ENCODE results near the gene DBNDD2.

The DBNDD2 gene

DNA sequence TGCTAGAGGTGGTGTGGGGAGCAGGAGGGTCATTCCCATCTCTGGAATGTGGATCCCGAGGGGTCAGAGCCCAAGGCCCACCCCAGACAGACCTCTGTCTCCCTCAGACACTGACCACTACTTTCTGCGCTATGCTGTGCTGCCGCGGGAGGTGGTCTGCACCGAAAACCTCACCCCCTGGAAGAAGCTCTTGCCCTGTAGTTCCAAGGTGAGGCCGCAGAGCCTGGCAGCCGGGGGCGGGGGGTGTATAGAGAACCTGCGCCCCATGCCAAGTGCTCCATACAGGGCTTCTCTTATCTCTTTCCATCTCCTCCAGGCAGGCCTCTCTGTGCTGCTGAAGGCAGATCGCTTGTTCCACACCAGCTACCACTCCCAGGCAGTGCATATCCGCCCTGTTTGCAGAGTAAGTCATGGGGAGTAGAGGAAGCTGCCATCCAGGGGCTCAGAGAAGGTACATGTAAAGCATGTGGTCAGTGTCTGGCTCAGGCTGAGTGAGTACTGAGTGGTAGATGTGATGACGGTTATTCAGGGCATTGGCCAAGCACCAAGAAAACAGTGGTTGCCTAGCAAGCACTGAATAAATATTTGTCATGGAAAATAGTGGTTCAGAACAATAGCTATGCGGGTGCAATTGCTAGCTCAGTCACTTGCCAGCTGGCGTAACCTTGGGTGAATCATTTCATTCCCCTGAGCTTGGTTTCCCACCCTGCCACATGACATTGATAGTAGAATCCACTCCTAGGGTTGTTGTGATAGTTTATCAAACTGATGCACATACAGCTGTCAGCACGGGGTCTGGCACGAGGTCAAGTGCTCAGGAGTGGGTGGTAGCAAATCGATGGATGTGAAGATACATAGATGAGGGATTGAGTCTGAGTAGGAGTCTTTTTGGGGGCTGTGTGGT lies 11.4 kb downstream of the DBNDD2 start:
- Histone ChIP-seq H3K4me1 (ENCODE audit: control insufficient read depth, insufficient read depth, low read length) (peaks cover 9% of the 10 kb centered on the region; the same call in 1 of the 2 replicates), H3K27ac (ENCODE audit: low read depth, low read length) (no peak overlapping the region), H3K4me3 (ENCODE audit: low read depth, low read length) (no peak overlapping the region), H3K9ac (ENCODE audit: low read length) (no peak overlapping the region), H3K9me3 (ENCODE audit: control insufficient read depth, insufficient read depth, low read depth, low read length) (no peaks in the 10 kb centered on the region), H3K36me3 (ENCODE audit: control insufficient read depth, insufficient read depth, low read length) (peaks cover 54% of the 10 kb centered on the region), H3K27me3 (ENCODE audit: control insufficient read depth, insufficient read depth, low read length) (no peaks in the 10 kb centered on the region)

DNA sequence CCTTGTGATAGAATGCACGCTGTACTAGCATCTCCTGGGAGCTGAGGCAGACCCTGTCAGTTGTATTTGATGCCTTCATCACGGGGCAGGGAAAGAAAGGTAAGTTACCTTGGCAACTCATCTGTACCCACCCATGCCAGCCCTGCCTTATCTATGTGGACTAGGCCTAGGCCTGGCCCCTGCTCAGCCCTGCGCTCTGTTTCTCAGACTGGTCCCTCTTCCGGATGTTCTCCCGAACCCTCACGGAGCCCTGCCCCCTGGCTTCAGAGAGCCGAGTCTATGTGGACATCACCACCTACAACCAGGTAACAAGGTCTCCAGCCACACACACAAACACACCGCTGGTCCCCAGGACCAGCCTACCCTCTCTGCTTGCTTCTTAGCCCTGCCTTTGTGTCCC lies 12.0 kb downstream of the DBNDD2 start:
- Histone ChIP-seq H3K9ac (ENCODE audit: low read length) (no peak overlapping the region), H3K27ac (ENCODE audit: low read depth, low read length) (no peak overlapping the region), H3K9me3 (ENCODE audit: control insufficient read depth, insufficient read depth, low read depth, low read length) (no peaks in the 10 kb centered on the region), H3K4me3 (ENCODE audit: low read depth, low read length) (no peak overlapping the region), H3K27me3 (ENCODE audit: control insufficient read depth, insufficient read depth, low read length) (no peaks in the 10 kb centered on the region), H3K36me3 (ENCODE audit: control insufficient read depth, insufficient read depth, low read length) (peaks cover 58% of the 10 kb centered on the region), H3K4me1 (ENCODE audit: control insufficient read depth, insufficient read depth, low read length) (peaks cover 8% of the 10 kb centered on the region; the same call in 1 of the 2 replicates)

DNA sequence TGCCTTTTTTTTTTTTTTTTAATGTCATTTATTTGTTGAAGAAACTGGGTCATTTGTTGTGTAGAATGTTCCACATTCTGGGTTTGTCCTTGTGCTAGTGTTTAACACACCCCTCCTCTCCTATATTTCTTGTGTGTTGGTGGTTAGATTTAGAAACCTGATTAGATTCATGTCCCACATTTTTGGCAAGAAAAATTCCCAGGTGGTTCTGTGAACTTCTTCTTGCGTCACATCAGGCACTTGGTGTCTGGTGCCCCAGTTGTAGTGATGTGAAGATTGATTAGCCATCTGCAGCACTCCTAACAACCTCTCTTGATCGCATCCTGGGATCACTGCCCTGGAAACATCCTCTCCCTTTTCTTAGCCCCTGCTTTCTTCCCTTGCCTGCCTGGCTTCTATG lies 15.6 kb downstream of the DBNDD2 start:
- Histone ChIP-seq H3K36me3 (ENCODE audit: control insufficient read depth, insufficient read depth, low read length) (peaks cover 70% of the 10 kb centered on the region), H3K27ac (ENCODE audit: low read depth, low read length) (no peak overlapping the region), H3K4me1 (ENCODE audit: control insufficient read depth, insufficient read depth, low read length) (no peaks in the 10 kb centered on the region), H3K9me3 (ENCODE audit: control insufficient read depth, insufficient read depth, low read depth, low read length) (no peaks in the 10 kb centered on the region), H3K9ac (ENCODE audit: low read length) (no peak overlapping the region), H3K4me3 (ENCODE audit: low read depth, low read length) (no peak overlapping the region), H3K27me3 (ENCODE audit: control insufficient read depth, insufficient read depth, low read length) (no peaks in the 10 kb centered on the region)

DNA sequence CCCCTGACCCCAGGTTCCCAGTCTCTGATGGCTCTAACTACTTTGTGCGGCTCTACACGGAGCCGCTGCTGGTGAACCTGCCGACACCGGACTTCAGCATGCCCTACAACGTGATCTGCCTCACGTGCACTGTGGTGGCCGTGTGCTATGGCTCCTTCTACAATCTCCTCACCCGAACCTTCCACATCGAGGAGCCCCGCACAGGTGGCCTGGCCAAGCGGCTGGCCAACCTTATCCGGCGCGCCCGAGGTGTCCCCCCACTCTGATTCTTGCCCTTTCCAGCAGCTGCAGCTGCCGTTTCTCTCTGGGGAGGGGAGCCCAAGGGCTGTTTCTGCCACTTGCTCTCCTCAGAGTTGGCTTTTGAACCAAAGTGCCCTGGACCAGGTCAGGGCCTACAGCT lies 17.5 kb downstream of the DBNDD2 start:
- Histone ChIP-seq H3K27me3 (ENCODE audit: control insufficient read depth, insufficient read depth, low read length) (no peaks in the 10 kb centered on the region), H3K36me3 (ENCODE audit: control insufficient read depth, insufficient read depth, low read length) (peaks cover 52% of the 10 kb centered on the region), H3K27ac (ENCODE audit: low read depth, low read length) (no peak overlapping the region)

DNA sequence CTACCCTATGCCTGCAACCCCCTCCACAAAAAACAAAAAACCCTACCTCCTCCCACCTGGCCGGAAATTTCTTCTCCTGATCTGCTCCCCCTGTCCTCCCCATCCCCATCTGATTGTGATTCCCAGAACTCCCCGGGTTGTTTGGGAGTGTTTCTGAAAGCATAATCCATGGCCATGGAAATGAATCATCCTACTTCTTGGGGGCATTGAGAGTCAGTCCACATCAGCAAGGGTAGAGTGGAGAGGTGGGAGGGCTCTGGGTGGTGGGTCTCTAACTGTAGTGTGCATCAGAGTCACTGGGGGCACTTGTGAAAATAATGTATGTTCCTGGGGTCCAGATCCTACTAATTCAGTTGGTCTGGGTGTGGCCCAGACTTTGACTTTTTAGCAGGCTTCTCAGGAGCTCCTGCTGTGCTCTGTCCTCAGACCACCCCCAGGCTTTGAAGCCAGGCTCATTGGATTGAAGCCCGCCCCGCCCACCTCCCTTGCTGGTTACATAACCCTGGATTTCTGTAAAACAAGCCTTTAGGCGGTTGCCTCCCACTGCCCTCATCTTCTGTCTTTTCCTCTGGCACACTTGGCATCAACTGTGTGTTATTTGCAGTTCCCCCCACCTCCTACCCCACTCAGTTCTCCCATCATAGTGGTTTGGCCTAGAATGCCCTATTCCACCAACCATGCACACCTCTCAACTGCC lies 18.4 kb downstream of the DBNDD2 start:
- Histone ChIP-seq H3K36me3 (ENCODE audit: control insufficient read depth, insufficient read depth, low read length) (peaks cover 43% of the 10 kb centered on the region), H3K9me3 (ENCODE audit: control insufficient read depth, insufficient read depth, low read depth, low read length) (no peaks in the 10 kb centered on the region), H3K9ac (ENCODE audit: low read length) (no peak overlapping the region), H3K27me3 (ENCODE audit: control insufficient read depth, insufficient read depth, low read length) (no peaks in the 10 kb centered on the region), H3K4me3 (ENCODE audit: low read depth, low read length) (no peak overlapping the region), H3K27ac (ENCODE audit: low read depth, low read length) (no peak overlapping the region), H3K4me1 (ENCODE audit: control insufficient read depth, insufficient read depth, low read length) (no peaks in the 10 kb centered on the region)

More for the DNA sequence above, 17.5 kb downstream of the DBNDD2 start:
- Histone ChIP-seq H3K4me1 (ENCODE audit: control insufficient read depth, insufficient read depth, low read length) (no peaks in the 10 kb centered on the region), H3K4me3 (ENCODE audit: low read depth, low read length) (no peak overlapping the region), H3K9ac (ENCODE audit: low read length) (no peak overlapping the region), H3K9me3 (ENCODE audit: control insufficient read depth, insufficient read depth, low read depth, low read length) (no peaks in the 10 kb centered on the region)

DNA sequence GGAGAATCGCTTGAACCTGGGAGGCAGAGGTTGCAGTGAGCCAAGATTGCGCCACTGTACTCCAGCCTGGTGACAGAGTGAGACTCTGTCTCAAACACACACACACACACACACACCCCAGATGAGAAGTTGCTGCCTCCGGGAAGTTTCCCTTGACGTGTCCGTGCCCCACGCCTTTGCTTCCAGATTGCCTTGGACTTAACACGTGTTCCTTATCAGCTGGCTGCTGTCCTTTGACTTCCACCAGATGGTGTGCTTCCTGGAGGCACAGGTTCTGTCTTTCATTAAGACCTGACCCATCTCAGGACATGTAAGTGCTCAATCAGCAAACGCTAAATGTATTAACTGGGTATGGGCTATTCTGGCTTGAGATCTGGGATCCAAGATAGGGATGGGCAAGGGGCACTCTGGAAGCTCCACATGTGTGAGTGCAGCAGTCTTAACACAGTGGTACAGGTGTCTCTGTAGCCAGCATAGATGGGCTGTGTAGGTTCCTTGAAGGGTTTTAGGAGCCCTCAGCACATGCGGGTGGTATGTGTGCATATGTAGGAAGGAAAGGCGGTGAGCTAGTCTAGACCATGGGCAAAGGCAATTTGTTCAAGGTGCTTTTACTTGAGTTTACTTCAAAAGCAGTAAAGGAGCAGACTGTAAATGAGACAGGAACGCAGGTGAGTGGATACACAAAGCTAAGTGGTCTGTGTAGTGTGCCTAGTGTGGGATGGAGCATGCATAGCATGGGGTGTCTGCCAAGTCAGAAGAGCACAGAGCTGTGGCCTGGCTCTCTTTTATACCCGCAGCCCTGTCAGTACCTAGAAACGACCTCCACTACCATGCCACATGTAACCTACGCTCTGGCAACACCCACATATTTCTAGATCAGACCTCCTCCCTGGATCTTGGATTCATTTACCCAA lies 19.4 kb downstream of the DBNDD2 start:
- peaks cover 36% of the 10 kb centered on the region for H3K36me3 ChIP-seq (ENCODE audit: control insufficient read depth, insufficient read depth, low read length)
- H3K4me1 ChIP-seq (ENCODE audit: control insufficient read depth, insufficient read depth, low read length), result no peaks in the 10 kb centered on the region
- H3K9me3 ChIP-seq (ENCODE audit: control insufficient read depth, insufficient read depth, low read depth, low read length), result no peaks in the 10 kb centered on the region
- no peak overlapping the region for H3K9ac ChIP-seq (ENCODE audit: low read length)
- H3K27me3 ChIP-seq (ENCODE audit: control insufficient read depth, insufficient read depth, low read length), result no peaks in the 10 kb centered on the region
- H3K27ac ChIP-seq (ENCODE audit: low read depth, low read length), result no peak overlapping the region
- no peak overlapping the region for H3K4me3 ChIP-seq (ENCODE audit: low read depth, low read length)

DNA sequence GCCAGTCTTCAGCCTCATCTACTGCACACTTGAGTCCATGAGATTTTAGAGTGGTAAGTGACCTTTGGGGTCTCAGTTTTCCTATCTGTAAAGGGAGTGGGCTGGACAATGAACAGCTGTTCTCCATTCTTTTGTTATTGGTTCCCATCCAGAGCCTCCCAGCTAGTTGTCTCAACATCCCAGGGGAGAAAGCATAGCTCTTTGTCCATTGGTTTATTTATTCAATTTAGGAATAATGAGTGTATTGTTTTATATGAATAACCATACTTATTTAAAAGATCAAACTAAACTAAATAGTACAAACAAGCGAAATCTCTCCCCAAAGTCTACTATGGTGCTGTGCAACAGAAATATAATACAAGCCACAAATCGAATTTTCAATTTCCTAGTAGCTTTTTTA lies 21.5 kb downstream of the DBNDD2 start:
- H3K9me3 ChIP-seq (ENCODE audit: control insufficient read depth, insufficient read depth, low read depth, low read length), result no peaks in the 10 kb centered on the region
- H3K27ac ChIP-seq (ENCODE audit: low read depth, low read length), result no peak overlapping the region
- no peaks in the 10 kb centered on the region for H3K27me3 ChIP-seq (ENCODE audit: control insufficient read depth, insufficient read depth, low read length)
- no peak overlapping the region for H3K9ac ChIP-seq (ENCODE audit: low read length)
- no peaks in the 10 kb centered on the region for H3K4me1 ChIP-seq (ENCODE audit: control insufficient read depth, insufficient read depth, low read length)
- peaks cover 19% of the 10 kb centered on the region for H3K36me3 ChIP-seq (ENCODE audit: control insufficient read depth, insufficient read depth, low read length)
- no peak overlapping the region for H3K4me3 ChIP-seq (ENCODE audit: low read depth, low read length)

DNA sequence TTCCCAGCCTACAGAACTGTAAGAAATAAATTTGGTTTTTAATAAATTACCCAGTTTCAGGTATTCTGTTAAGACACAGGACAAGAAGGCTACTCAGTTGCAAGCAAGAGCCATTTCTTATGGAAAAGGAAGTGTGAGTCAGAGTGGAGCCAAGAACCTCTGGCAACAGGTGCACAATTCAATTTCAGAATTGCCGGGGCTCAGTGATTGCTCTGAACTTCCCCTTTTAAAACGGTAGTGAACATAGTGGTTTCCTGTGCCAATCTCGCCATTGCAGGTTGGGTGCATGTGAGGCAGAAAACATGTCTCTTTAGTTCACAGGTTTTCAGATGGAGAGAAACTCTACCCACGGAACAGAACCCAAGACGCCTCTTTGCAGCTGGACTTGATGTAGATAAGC lies 24.2 kb downstream of the DBNDD2 start:
- Histone ChIP-seq H3K27me3 (ENCODE audit: control insufficient read depth, insufficient read depth, low read length) (peaks cover 8% of the 10 kb centered on the region), H3K27ac (ENCODE audit: low read depth, low read length) (no peak overlapping the region)

DNA sequence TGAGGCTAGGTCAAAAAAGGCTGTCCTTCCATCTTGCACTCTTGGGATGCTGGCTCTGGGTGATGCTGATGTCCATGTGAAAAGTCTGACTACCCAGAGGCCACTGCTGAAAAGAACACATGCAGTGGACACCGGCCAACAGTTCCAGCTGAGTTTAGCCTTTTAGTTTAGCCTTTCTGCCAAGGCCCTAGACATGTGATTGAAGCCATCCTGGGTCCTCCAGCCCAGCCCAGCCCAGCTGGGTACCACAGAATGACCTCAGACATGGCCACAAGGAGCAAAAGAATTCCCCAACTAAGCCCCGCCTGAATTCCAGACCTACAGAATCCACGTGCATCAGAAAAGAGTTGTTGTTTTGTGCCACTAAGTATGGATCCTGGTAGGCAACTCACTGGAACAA lies 25.2 kb downstream of the DBNDD2 start:
- Histone ChIP-seq H3K4me3 (ENCODE audit: low read depth, low read length) (no peak overlapping the region), H3K27me3 (ENCODE audit: control insufficient read depth, insufficient read depth, low read length) (peaks cover 8% of the 10 kb centered on the region), H3K36me3 (ENCODE audit: control insufficient read depth, insufficient read depth, low read length) (no peaks in the 10 kb centered on the region; the same call in 1 of the 2 replicates), H3K27ac (ENCODE audit: low read depth, low read length) (no peak overlapping the region), H3K9ac (ENCODE audit: low read length) (no peak overlapping the region), H3K9me3 (ENCODE audit: control insufficient read depth, insufficient read depth, low read depth, low read length) (no peaks in the 10 kb centered on the region), H3K4me1 (ENCODE audit: control insufficient read depth, insufficient read depth, low read length) (no peaks in the 10 kb centered on the region)

More for the DNA sequence above, 24.2 kb downstream of the DBNDD2 start:
- no peaks in the 10 kb centered on the region for H3K4me1 ChIP-seq (ENCODE audit: control insufficient read depth, insufficient read depth, low read length)
- H3K4me3 ChIP-seq (ENCODE audit: low read depth, low read length), result no peak overlapping the region
- H3K9ac ChIP-seq (ENCODE audit: low read length), result no peak overlapping the region
- peaks cover 3% of the 10 kb centered on the region for H3K36me3 ChIP-seq (ENCODE audit: control insufficient read depth, insufficient read depth, low read length)
- H3K9me3 ChIP-seq (ENCODE audit: control insufficient read depth, insufficient read depth, low read depth, low read length), result no peaks in the 10 kb centered on the region

DNA sequence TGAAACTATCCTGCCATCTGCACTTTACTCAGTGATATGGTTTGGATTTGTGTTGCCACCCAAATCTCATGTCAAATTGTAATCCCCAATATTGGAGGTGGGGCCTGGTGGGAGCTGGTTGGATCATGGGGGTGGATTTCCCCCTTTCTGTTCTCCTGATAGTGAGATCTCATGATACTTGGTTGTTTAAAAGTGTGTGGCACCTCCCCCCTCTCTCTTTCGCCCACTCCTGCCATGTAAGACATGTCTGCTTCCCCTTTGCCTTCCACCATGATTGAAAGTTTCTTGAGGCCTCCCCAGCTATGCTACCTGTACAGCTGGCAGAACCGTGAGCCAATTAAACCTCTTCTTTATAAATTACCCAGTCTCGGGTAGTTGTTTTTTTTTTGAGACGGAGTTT lies 25.9 kb downstream of the DBNDD2 start:
- no peak overlapping the region for H3K27ac ChIP-seq (ENCODE audit: low read depth, low read length)
- no peak overlapping the region for H3K4me3 ChIP-seq (ENCODE audit: low read depth, low read length)
- H3K27me3 ChIP-seq (ENCODE audit: control insufficient read depth, insufficient read depth, low read length), result peaks cover 8% of the 10 kb centered on the region
- H3K9me3 ChIP-seq (ENCODE audit: control insufficient read depth, insufficient read depth, low read depth, low read length), result no peaks in the 10 kb centered on the region
- no peak overlapping the region for H3K9ac ChIP-seq (ENCODE audit: low read length)
- no peaks in the 10 kb centered on the region for H3K4me1 ChIP-seq (ENCODE audit: control insufficient read depth, insufficient read depth, low read length)
- no peaks in the 10 kb centered on the region; the same call in 1 of the 2 replicates for H3K36me3 ChIP-seq (ENCODE audit: control insufficient read depth, insufficient read depth, low read length)

All from HUES6 (cell line).